ENCODE data around the gene BMP5. TPM values are rescaled to one million over a fixed set of nuclear protein-coding genes. Genes with fewer than 3 reads are reported as not detected.

Gene BMP5
- total and polyA plus RNA-seq, 2 donors from 2014 or later: 0.76 to 0.86 TPM

DNA sequence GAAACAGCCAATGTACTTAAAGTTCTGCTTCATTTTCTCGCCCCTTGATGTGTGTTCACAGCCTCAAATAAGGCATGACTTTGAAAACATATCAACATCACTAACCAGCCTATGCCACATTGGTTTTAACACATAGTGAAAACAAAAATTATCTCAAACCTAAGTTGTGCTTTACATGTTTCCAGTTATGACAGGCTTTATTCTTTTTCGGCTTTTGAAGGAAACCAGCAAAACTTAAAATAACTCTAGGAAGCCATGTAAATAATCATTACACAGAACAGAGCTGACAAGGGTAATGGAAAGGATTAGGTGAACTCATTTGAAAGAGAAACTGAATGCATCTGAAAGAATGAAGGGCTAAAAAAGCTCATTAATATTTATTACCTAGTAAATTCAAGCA, 42.1 kb downstream of the BMP5 start:
- TF ChIP-seq, protein P1, sequence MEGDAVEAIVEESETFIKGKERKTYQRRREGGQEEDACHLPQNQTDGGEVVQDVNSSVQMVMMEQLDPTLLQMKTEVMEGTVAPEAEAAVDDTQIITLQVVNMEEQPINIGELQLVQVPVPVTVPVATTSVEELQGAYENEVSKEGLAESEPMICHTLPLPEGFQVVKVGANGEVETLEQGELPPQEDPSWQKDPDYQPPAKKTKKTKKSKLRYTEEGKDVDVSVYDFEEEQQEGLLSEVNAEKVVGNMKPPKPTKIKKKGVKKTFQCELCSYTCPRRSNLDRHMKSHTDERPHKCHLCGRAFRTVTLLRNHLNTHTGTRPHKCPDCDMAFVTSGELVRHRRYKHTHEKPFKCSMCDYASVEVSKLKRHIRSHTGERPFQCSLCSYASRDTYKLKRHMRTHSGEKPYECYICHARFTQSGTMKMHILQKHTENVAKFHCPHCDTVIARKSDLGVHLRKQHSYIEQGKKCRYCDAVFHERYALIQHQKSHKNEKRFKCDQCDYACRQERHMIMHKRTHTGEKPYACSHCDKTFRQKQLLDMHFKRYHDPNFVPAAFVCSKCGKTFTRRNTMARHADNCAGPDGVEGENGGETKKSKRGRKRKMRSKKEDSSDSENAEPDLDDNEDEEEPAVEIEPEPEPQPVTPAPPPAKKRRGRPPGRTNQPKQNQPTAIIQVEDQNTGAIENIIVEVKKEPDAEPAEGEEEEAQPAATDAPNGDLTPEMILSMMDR (IDR thresholded peaks at IDR 0.05; ENCODE audit: borderline replicate concordance, extremely low read depth, insufficient read depth): no peak
- no peaks in the 10 kb centered on the region for H3K27me3 ChIP-seq (ENCODE audit: control insufficient read depth, insufficient read depth, low read length)
- intact Hi-C loops (cut with DNase I): no loop called here

GRCh38 chr6:55827818-55828522, 47.4 kb downstream of the BMP5 start:
- no peaks in the 10 kb centered on the region for H3K36me3 ChIP-seq (ENCODE audit: control insufficient read depth in 2 of 3, insufficient read depth in 3 of 3, low read length in 3 of 3)
- H3K9me3 ChIP-seq (ENCODE audit: control insufficient read depth in 2 of 3, insufficient read depth in 1 of 3, low read length in 3 of 3): no peaks in the 10 kb centered on the region
- no peaks in the 10 kb centered on the region for H3K27me3 ChIP-seq (ENCODE audit: control insufficient read depth, insufficient read depth, low read length)
- intact Hi-C loops (cut with DNase I): no loop called here
- DNase-seq (no peak), FAIRE-seq (no peak)
- peaks cover 0 to 3% (median 0%) of the 10 kb centered on the region in 3 donors for H3K4me1 ChIP-seq (ENCODE audit: control insufficient read depth in 2 of 3, insufficient read depth in 2 of 3, low read depth in 1 of 3, low read length in 3 of 3)
- TF ChIP-seq, protein P1 (IDR thresholded peaks at IDR 0.05; ENCODE audit: borderline replicate concordance, extremely low read depth, insufficient read depth): no peak
- H3K27ac ChIP-seq (ENCODE audit: low read depth in 2 of 2, low read length in 2 of 2): no peak overlapping the region
- no peak overlapping the region for H3K9ac ChIP-seq (ENCODE audit: low read length in 3 of 3)
- no peak overlapping the region for H3K4me3 ChIP-seq (ENCODE audit: low read length in 3 of 3)

More for the DNA sequence above, 42.1 kb downstream of the BMP5 start:
- Histone ChIP-seq H3K9me3 (ENCODE audit: control insufficient read depth in 2 of 3, insufficient read depth in 1 of 3, low read length in 3 of 3) (no peaks in the 10 kb centered on the region), H3K4me3 (ENCODE audit: low read length in 3 of 3) (no peak overlapping the region), H3K27ac (ENCODE audit: low read depth in 2 of 2, low read length in 2 of 2) (no peak overlapping the region), H3K36me3 (ENCODE audit: control insufficient read depth in 2 of 3, insufficient read depth in 3 of 3, low read length in 3 of 3) (no peaks in the 10 kb centered on the region), H3K4me1 (ENCODE audit: control insufficient read depth in 2 of 3, insufficient read depth in 2 of 3, low read depth in 1 of 3, low read length in 3 of 3) (no peaks in the 10 kb centered on the region), H3K9ac (ENCODE audit: low read length in 3 of 3) (no peak overlapping the region)
- no peak for FAIRE-seq
- DNase-seq: no peak

- Histone ChIP-seq H3K36me3 (ENCODE audit: control insufficient read depth in 2 of 3, insufficient read depth in 3 of 3, low read length in 3 of 3) (no peaks in the 10 kb centered on the region), H3K4me3 (ENCODE audit: low read length in 3 of 3) (no peak overlapping the region), H3K4me1 (ENCODE audit: control insufficient read depth in 2 of 3, insufficient read depth in 2 of 3, low read depth in 1 of 3, low read length in 3 of 3) (peaks cover 0 to 3% (median 0%) of the 10 kb centered on the region in 3 donors), H3K27me3 (ENCODE audit: control insufficient read depth, insufficient read depth, low read length) (no peaks in the 10 kb centered on the region), H3K9me3 (ENCODE audit: control insufficient read depth in 2 of 3, insufficient read depth in 1 of 3, low read length in 3 of 3) (no peaks in the 10 kb centered on the region), H3K27ac (ENCODE audit: low read depth in 2 of 2, low read length in 2 of 2) (no peak overlapping the region), H3K9ac (ENCODE audit: low read length in 3 of 3) (no peak overlapping the region)
- DNase-seq (no peak), FAIRE-seq (no peak)
- intact Hi-C loops (cut with DNase I): no loop called here
- TF ChIP-seq, protein P1 (IDR thresholded peaks at IDR 0.05; ENCODE audit: borderline replicate concordance, extremely low read depth, insufficient read depth): no peak
Measured at GRCh38 chr6:55826941-55827340, 48.4 kb downstream of the BMP5 start.
